CD14-positive monocyte (primary cell): ENCODE data around the gene PRRG4. TPM values are rescaled to one million over a fixed set of nuclear protein-coding genes. Genes with fewer than 3 reads are reported as not detected.

Source experiments
- DNase-seq, 3 donors: peaks; one replicate each; pipeline ENCODE4 v3.0.0-alpha.2; 2011 to 2022
- H2AFZ ChIP-seq: 2 replicates; pipeline ENCODE4 v1.6.0; 2012; ENCODE audit warnings: mild to moderate bottlenecking, low read depth, low read length, inconsistent platforms; ENCODE audit not compliant: insufficient read depth, poor library complexity, severe bottlenecking
- H3K27ac ChIP-seq, 2 donors: 1 replicate in 1 of 2; 2 replicates in 1 of 2; pipeline ENCODE4 v1.5.1; 2012 to 2013; ENCODE audit warnings: low read length in 2 of 2, control low read depth in 1 of 2, inconsistent platforms in 1 of 2, low read depth in 1 of 2, mild to moderate bottlenecking in 1 of 2
- H3K27me3 ChIP-seq, 2 donors: one replicate each; pipeline versions ENCODE4 v1.6.0 to v1.6.1; 2011 to 2013; ENCODE audit warnings: low read length in 2 of 2; ENCODE audit not compliant: control insufficient read depth in 2 of 2, insufficient read depth in 2 of 2
- H3K36me3 ChIP-seq, 2 donors: replicated peaks in 1 of 2; 1 replicate in 1 of 2; 2 replicates in 1 of 2; pipeline versions ENCODE4 v1.5.1 to v1.6.1; 2012 to 2013; ENCODE audit warnings: low read length in 2 of 2, control low read depth in 1 of 2, inconsistent platforms in 1 of 2, mild to moderate bottlenecking in 1 of 2; ENCODE audit not compliant: insufficient read depth in 2 of 2, control insufficient read depth in 1 of 2
- H3K4me1 ChIP-seq, 2 donors: 1 replicate in 1 of 2; 2 replicates in 1 of 2; pipeline versions ENCODE4 v1.5.1 to v1.6.1; 2012 to 2013; ENCODE audit warnings: low read length in 2 of 2, control low read depth in 1 of 2, inconsistent platforms in 1 of 2, mild to moderate bottlenecking in 1 of 2, moderate library complexity in 1 of 2; ENCODE audit not compliant: insufficient read depth in 2 of 2, control insufficient read depth in 1 of 2
- H3K4me2 ChIP-seq: replicated peaks from 2 replicates; pipeline ENCODE3; 2012; ENCODE audit warnings: low read length, moderate library complexity, mild to moderate bottlenecking; ENCODE audit not compliant: poor library complexity, severe bottlenecking; ENCODE audit errors: extremely low read depth
- H3K4me3 ChIP-seq, 3 experiments: fragments of 200-600 bp in 1 of 3; sonication (generic) in 1 of 3; replicated peaks in 1 of 3; 1 replicate in 2 of 3; 2 replicates in 1 of 3; pipeline ENCODE4 v1.5.1; 2011 to 2013; ENCODE audit warnings: low read length in 3 of 3, mild to moderate bottlenecking in 3 of 3, control low read depth in 2 of 3, low read depth in 2 of 3, inconsistent platforms in 1 of 3, moderate library complexity in 1 of 3
- H3K79me2 ChIP-seq: 2 replicates; pipeline ENCODE4 v1.6.0; 2012; ENCODE audit warnings: mild to moderate bottlenecking, control low read depth, inconsistent platforms, low read length, moderate library complexity; ENCODE audit not compliant: insufficient read depth
- H3K9ac ChIP-seq: 2 replicates; pipeline ENCODE4 v1.6.0; 2017; ENCODE audit warnings: low read length, mild to moderate bottlenecking; ENCODE audit not compliant: insufficient read depth, poor library complexity, severe bottlenecking
- H3K9me3 ChIP-seq, 2 donors: replicated peaks in 1 of 2; 1 replicate in 1 of 2; 2 replicates in 1 of 2; pipeline versions ENCODE4 v1.5.1 to v1.6.1; 2012 to 2013; ENCODE audit warnings: low read length in 2 of 2, control low read depth in 1 of 2; ENCODE audit not compliant: control insufficient read depth in 1 of 2, insufficient read depth in 1 of 2
- H4K20me1 ChIP-seq: 2 replicates; pipeline ENCODE4 v1.6.0; 2012; ENCODE audit warnings: mild to moderate bottlenecking, low read length, control low read depth, moderate library complexity; ENCODE audit not compliant: insufficient read depth
- H3K27ac Mint-ChIP-seq, 7 donors: one replicate each; pipeline ENCODE4 v1.8.0; 2020; ENCODE audit warnings: mild to moderate bottlenecking in 7 of 7, mixed read lengths in 7 of 7, moderate library complexity in 6 of 7, inconsistent platforms in 2 of 7
- H3K27me3 Mint-ChIP-seq, 3 donors: one replicate each; pipeline ENCODE4 v1.8.0; 2021 to 2022; ENCODE audit warnings: low read depth in 3 of 3, mild to moderate bottlenecking in 3 of 3, mixed read lengths in 3 of 3, moderate library complexity in 3 of 3, inconsistent platforms in 1 of 3
- H3K36me3 Mint-ChIP-seq, 2 donors: one replicate each; pipeline ENCODE4 v1.8.0; 2020; ENCODE audit warnings: mixed read lengths in 2 of 2, inconsistent platforms in 1 of 2, mild to moderate bottlenecking in 1 of 2
- H3K4me1 Mint-ChIP-seq: one replicate; pipeline ENCODE4 v1.8.0; 2020; ENCODE audit warnings: mild to moderate bottlenecking, mixed read lengths
- H3K4me3 Mint-ChIP-seq, 2 donors: one replicate each; pipeline ENCODE4 v1.8.0; 2020; ENCODE audit warnings: mild to moderate bottlenecking in 2 of 2, mixed read lengths in 2 of 2, moderate library complexity in 1 of 2
- H3K9me3 Mint-ChIP-seq, 7 donors: one replicate each; pipeline ENCODE4 v1.8.0; 2020 to 2022; ENCODE audit warnings: mixed read lengths in 7 of 7, mild to moderate bottlenecking in 6 of 7, moderate library complexity in 6 of 7, inconsistent platforms in 2 of 7
- WGBS: methylation state at CpG from one replicate; pipeline ENCODE4 v1.1.5; 2013; ENCODE audit warnings: missing lambda C conversion rate; ENCODE audit not compliant: insufficient coverage; 5-methylcytosine and 5-hydroxymethylcytosine counted together
- intact Hi-C, 2 donors: fragments of 100-400 bp; cut with micrococcal nuclease; formaldehyde crosslinking; loops; one replicate each; pipeline versions ENCODE4 v1.15.0 to v1.15.1; 2023
- polyA plus RNA-seq, 3 donors: library from polyadenylated mRNA; depleted of rRNA in 1 of 3; unstranded in 2 of 3; stranded (reverse) in 1 of 3; fragments of 300-500 nt in 2 of 3; fragments of >200 nt in 1 of 3; fragmentation: Illumina TruSeq in 2 of 3; gene quantifications; 1 replicate in 2 of 3; 2 replicates in 1 of 3; pipeline ENCODE4 v1.2.3, GENCODE V29; 2012 to 2021
- TF ChIP-seq, protein P1 (sequence below): fragments of 200-600 bp; IDR thresholded peaks from one replicate; pipeline ENCODE4 v1.8.0; 2022; ENCODE audit warnings: antibody characterized with exemption, mild to moderate bottlenecking

The PRRG4 gene
- polyA plus RNA-seq, 3 donors = 3.5 to 9.9 (median 8.7) TPM

DNA sequence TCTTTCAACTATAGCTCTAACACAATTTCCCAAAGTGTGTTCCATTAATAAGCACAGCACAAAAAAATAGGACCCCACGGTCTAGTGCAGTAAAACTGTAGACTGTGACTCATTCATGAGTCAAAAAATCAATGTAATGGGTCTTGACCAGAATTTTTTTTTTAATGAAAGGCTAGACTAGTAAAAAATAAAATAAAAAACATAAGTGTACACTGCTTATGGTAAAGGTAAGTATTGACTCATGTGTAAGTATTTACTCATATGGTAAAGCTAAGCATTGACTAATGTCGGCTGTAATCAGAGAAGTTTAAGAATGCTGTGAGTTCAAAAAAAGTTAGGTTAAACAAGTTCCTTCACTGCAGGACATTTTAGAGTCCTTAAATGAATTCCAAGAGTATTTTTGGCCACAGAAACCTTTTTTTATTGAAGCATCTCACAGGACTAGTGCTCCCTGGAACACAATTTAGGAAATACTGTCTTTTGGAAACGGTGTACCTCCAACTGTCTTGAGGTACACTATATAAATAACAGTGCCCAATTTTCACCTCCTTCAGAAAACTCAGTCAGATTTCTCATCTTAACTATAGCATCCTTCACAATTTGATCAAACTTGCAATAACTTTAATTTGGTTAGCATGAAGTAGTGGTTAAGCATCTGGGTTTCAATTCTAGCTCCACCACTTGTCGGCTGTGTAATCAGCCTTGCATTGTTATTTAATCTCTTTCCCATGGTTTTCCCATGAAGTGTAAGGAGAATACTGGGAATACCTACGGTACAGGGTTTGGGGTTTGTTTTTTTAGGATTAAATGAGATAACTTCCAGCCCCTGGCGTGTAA lies 37.4 kb upstream of the PRRG4 start:
- intact Hi-C loops = loop anchor here in 1 of 2 donors (2.0 to 5.0 kb wide), 2 partner anchors 42 to 415 kb away; no protein-coding TSS in a partner anchor
- Mint-ChIP-seq H3K9me3 (no peaks in the 10 kb centered on the region), H3K4me3 (no peak overlapping the region), H3K4me1 (peaks cover 4% of the 10 kb centered on the region), H3K27me3 (peaks cover 0 to 2% (median 0%) of the 10 kb centered on the region in 3 donors), H3K27ac (no peak overlapping the region), H3K36me3 (peaks cover 3 to 7% of the 10 kb centered on the region in 2 donors)
- no peak for DNase-seq
- Histone ChIP-seq H3K27ac (no peak overlapping the region), H3K36me3 (no peaks in the 10 kb centered on the region), H3K9ac (no peak overlapping the region), H3K4me3 (peak overlapping the region in 1 of 3 experiments; percentile 55), H2AFZ (no peak overlapping the region), H3K4me2 (peak overlapping the region; percentile 57), H3K79me2 (no peaks in the 10 kb centered on the region), H4K20me1 (no peaks in the 10 kb centered on the region), H3K9me3 (no peaks in the 10 kb centered on the region), H3K4me1 (peaks cover 7 to 8% of the 10 kb centered on the region in 2 donors), H3K27me3 (no peaks in the 10 kb centered on the region)
- 100% methylated on average over 1 of the region's 6 CpGs for WGBS
- TF ChIP-seq, protein P1, sequence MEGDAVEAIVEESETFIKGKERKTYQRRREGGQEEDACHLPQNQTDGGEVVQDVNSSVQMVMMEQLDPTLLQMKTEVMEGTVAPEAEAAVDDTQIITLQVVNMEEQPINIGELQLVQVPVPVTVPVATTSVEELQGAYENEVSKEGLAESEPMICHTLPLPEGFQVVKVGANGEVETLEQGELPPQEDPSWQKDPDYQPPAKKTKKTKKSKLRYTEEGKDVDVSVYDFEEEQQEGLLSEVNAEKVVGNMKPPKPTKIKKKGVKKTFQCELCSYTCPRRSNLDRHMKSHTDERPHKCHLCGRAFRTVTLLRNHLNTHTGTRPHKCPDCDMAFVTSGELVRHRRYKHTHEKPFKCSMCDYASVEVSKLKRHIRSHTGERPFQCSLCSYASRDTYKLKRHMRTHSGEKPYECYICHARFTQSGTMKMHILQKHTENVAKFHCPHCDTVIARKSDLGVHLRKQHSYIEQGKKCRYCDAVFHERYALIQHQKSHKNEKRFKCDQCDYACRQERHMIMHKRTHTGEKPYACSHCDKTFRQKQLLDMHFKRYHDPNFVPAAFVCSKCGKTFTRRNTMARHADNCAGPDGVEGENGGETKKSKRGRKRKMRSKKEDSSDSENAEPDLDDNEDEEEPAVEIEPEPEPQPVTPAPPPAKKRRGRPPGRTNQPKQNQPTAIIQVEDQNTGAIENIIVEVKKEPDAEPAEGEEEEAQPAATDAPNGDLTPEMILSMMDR = no peak

DNA sequence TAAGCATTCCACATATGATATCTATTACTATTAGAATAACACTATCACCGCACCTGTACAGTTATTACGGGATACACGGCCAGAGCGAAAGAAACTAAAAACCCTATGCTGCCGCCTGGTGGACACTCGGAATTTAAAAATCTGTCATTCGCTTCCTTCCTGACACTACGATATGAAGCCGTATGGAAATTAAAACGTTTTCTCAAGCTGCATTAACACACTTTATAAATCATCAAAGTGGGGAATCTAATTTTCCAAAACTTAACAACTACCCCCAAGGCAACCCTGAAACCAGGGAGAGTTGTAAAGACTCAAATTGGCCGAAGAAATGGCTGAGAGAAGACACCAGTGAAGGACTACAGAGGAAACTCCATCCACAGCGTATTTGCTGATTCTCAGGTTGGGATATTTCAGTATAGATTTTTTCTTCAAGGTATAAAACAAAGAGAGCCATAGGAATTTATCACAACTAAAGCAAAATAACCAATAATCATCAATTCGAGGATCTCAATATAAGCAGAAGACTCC lies 36.7 kb upstream of the PRRG4 start:
- no peak overlapping the region for H3K9ac ChIP-seq
- no peaks in the 10 kb centered on the region for H3K36me3 ChIP-seq
- H3K79me2 ChIP-seq = no peaks in the 10 kb centered on the region
- Mint-ChIP-seq H3K4me1 (peaks cover 4% of the 10 kb centered on the region), H3K36me3 (peaks cover 3 to 8% of the 10 kb centered on the region in 2 donors), H3K27me3 (peaks cover 0 to 2% (median 0%) of the 10 kb centered on the region in 3 donors), H3K4me3 (peak overlapping the region in 1 of 2 donors; percentile 75), H3K27ac (peak overlapping the region in 1 of 7 donors; percentile 23), H3K9me3 (no peaks in the 10 kb centered on the region)
- intact Hi-C loops = loop anchor here in 1 of 2 donors (2.0 to 5.0 kb wide), 2 partner anchors 42 to 416 kb away; no protein-coding TSS in a partner anchor
- peak overlapping the region; percentile 57 for H3K4me2 ChIP-seq
- peak overlapping the region; percentile 73 for H2AFZ ChIP-seq
- H3K4me1 ChIP-seq = peaks cover 7 to 8% of the 10 kb centered on the region in 2 donors
- WGBS = 0% methylated on average over 6 of the region's 13 CpGs
- no peaks in the 10 kb centered on the region for H4K20me1 ChIP-seq
- no peak overlapping the region for H3K27ac ChIP-seq
- peak; percentile 21 to 58 (median 33) for DNase-seq
- no peaks in the 10 kb centered on the region for H3K27me3 ChIP-seq
- TF ChIP-seq, protein P1 = peak; percentile 90
- H3K9me3 ChIP-seq = no peaks in the 10 kb centered on the region
- H3K4me3 ChIP-seq = peak overlapping the region in 2 of 3 experiments; percentile 13 to 55
